Neural crest cell (in vitro differentiated cells): Measurements from ENCODE around the gene DLX3. TPM values are rescaled to one million over a fixed set of nuclear protein-coding genes. Genes with fewer than 3 reads are reported as not detected.
A peak's percentile ranks its signal among the peaks of the same experiment; 100 is the strongest.

Experiments
- DNase-seq: peaks from one replicate; pipeline ENCODE4 v3.0.0; 2021; ENCODE audit warnings: low read depth, mixed read lengths, low spot score
- H3K27ac Mint-ChIP-seq: one replicate; pipeline ENCODE4 v1.8.0; 2021; ENCODE audit warnings: mild to moderate bottlenecking, mixed read lengths; ENCODE audit not compliant: unreplicated experiment
- H3K27me3 Mint-ChIP-seq: 2 replicates; pipeline ENCODE4 v1.8.0; 2021; ENCODE audit warnings: low read depth, mild to moderate bottlenecking, mixed read lengths
- H3K36me3 Mint-ChIP-seq: 2 replicates; pipeline ENCODE4 v1.8.0; 2021; ENCODE audit warnings: low read depth, mild to moderate bottlenecking, mixed read lengths
- H3K4me1 Mint-ChIP-seq: 2 replicates; pipeline ENCODE4 v1.8.0; 2021; ENCODE audit warnings: mixed read lengths
- H3K4me3 Mint-ChIP-seq: one replicate; pipeline ENCODE4 v1.8.0; 2021; ENCODE audit warnings: mild to moderate bottlenecking, mixed read lengths
- H3K9me3 Mint-ChIP-seq: 2 replicates; pipeline ENCODE4 v1.8.0; 2021; ENCODE audit warnings: mixed read lengths
- CTCF ChIP-seq: fragments of 200-600 bp; sonication (generic); conservative IDR thresholded peaks from 2 replicates; pipeline ENCODE4 v1.5.0; 2021; ENCODE audit warnings: antibody characterized with exemption, mild to moderate bottlenecking
- total RNA-seq: library from RNA; stranded (reverse); gene quantifications from 2 replicates; pipeline ENCODE4 v1.2.1, GENCODE V29; 2021

Gene DLX3
- total RNA-seq, 1 donor from 2014 or later, result 1.0 TPM

- DNase-seq, result no peak
- H3K9me3 Mint-ChIP-seq, result no peaks in the 10 kb centered on the region
- H3K27ac Mint-ChIP-seq, result no peak overlapping the region
- peaks cover 82% of the 10 kb centered on the region for H3K27me3 Mint-ChIP-seq
- no peak for TF ChIP-seq CTCF
- H3K4me3 Mint-ChIP-seq, result no peak overlapping the region
- H3K4me1 Mint-ChIP-seq, result peaks cover 4% of the 10 kb centered on the region
- H3K36me3 Mint-ChIP-seq, result no peaks in the 10 kb centered on the region
Measured at GRCh38 chr17:49977463-49978389, 17.3 kb downstream of the DLX3 start.

- H3K4me1 Mint-ChIP-seq, result peaks cover 4% of the 10 kb centered on the region
Measured at GRCh38 chr17:49976828-49977202, 18.2 kb downstream of the DLX3 start.

GRCh38 chr17:49976163-49976827 lies 18.7 kb downstream of the DLX3 start:
- H3K4me1 Mint-ChIP-seq, result peaks cover 4% of the 10 kb centered on the region
- DNase-seq, result no peak
- peak overlapping the region; percentile 78 for H3K27ac Mint-ChIP-seq
- H3K9me3 Mint-ChIP-seq, result no peaks in the 10 kb centered on the region
- peaks cover 88% of the 10 kb centered on the region for H3K27me3 Mint-ChIP-seq
- no peak for TF ChIP-seq CTCF
- no peak overlapping the region for H3K4me3 Mint-ChIP-seq
- H3K36me3 Mint-ChIP-seq, result no peaks in the 10 kb centered on the region

More at GRCh38 chr17:49976828-49977202, 18.2 kb downstream of the DLX3 start:
- TF ChIP-seq CTCF, result no peak
- H3K27ac Mint-ChIP-seq, result no peak overlapping the region
- H3K27me3 Mint-ChIP-seq, result peaks cover 86% of the 10 kb centered on the region
- no peak overlapping the region for H3K4me3 Mint-ChIP-seq
- no peaks in the 10 kb centered on the region for H3K9me3 Mint-ChIP-seq
- no peaks in the 10 kb centered on the region for H3K36me3 Mint-ChIP-seq
- no peak for DNase-seq

GRCh38 chr17:49975531-49975930 lies 19.5 kb downstream of the DLX3 start:
- TF ChIP-seq CTCF, result no peak
- Mint-ChIP-seq H3K4me3 (no peak overlapping the region), H3K27me3 (peaks cover 88% of the 10 kb centered on the region), H3K27ac (no peak overlapping the region), H3K4me1 (peaks cover 12% of the 10 kb centered on the region), H3K36me3 (peaks cover 2% of the 10 kb centered on the region), H3K9me3 (no peaks in the 10 kb centered on the region)
- DNase-seq, result no peak

- no peak for DNase-seq
- Mint-ChIP-seq H3K27me3 (peaks cover 99% of the 10 kb centered on the region), H3K4me3 (no peak overlapping the region), H3K36me3 (peaks cover 2% of the 10 kb centered on the region), H3K9me3 (no peaks in the 10 kb centered on the region), H3K27ac (no peak overlapping the region), H3K4me1 (peaks cover 13% of the 10 kb centered on the region)
- TF ChIP-seq CTCF, result no peak
Measured at GRCh38 chr17:49973271-49973615, 21.8 kb downstream of the DLX3 start.
